DOHH2 (cell line): ENCODE results near the gene FAM234B.

Experiments
- EZH2phosphoT487 ChIP-seq: fragments of 200-600 bp; sonication (generic); IDR thresholded peaks from 2 replicates; pipeline ENCODE4 v1.6.1; 2017; ENCODE audit warnings: borderline replicate concordance, mild to moderate bottlenecking, antibody characterized with exemption, low read length, moderate library complexity, mixed read lengths
- TF ChIP-seq, protein P1 (sequence below): fragments of 200-600 bp; sonication (generic); IDR thresholded peaks from one replicate; pipeline ENCODE4 v1.5.1; 2014; ENCODE audit warnings: antibody characterized with exemption, mild to moderate bottlenecking, low read depth, low read length; ENCODE audit not compliant: poor library complexity, severe bottlenecking

DNA sequence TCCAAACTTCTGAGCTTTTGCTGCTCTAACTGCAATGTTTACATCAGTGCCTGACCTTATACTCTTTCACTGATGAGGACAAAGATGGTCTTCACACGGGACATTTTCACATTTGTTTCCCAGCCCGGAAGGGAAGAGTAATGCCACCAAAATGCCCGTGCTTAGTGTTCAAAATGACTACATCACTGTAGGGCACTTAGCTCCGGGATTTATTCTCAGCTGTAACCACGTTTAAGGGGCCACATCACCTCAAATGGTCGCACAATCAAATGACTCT, 56.4 kb downstream of the FAM234B start:
- TF ChIP-seq, protein P1, sequence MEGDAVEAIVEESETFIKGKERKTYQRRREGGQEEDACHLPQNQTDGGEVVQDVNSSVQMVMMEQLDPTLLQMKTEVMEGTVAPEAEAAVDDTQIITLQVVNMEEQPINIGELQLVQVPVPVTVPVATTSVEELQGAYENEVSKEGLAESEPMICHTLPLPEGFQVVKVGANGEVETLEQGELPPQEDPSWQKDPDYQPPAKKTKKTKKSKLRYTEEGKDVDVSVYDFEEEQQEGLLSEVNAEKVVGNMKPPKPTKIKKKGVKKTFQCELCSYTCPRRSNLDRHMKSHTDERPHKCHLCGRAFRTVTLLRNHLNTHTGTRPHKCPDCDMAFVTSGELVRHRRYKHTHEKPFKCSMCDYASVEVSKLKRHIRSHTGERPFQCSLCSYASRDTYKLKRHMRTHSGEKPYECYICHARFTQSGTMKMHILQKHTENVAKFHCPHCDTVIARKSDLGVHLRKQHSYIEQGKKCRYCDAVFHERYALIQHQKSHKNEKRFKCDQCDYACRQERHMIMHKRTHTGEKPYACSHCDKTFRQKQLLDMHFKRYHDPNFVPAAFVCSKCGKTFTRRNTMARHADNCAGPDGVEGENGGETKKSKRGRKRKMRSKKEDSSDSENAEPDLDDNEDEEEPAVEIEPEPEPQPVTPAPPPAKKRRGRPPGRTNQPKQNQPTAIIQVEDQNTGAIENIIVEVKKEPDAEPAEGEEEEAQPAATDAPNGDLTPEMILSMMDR, result no peak
- no peak for TF ChIP-seq EZH2phosphoT487
